GM15510 (cell line): ENCODE data around the gene XPNPEP2.

Experiments used
- POLR2A ChIP-seq: IDR thresholded peaks from 3 replicates; pipeline ENCODE4 v1.6.1; 2011; ENCODE audit warnings: borderline replicate concordance; ENCODE audit not compliant: insufficient read length; ENCODE audit errors: extremely low read depth

The XPNPEP2 gene

DNA sequence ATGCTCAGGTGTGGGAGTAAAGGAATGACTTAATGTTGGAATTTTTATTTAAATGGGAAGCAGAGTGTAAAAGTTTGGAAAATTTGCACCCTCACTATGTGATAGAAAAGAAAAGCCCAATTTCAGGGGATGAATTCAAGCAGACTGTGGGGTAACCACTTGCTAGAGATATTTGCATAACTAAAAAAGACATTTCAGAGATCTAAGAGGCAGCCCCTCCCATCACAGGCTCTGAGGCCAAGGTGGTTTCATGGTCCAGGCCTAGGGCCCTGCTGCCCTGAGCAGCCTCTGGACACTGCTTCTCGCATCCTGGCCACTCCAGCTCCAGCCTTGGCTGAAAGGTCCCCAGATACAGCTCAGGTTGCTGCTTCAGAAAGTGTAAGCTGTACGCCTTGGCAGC lies 5.9 kb upstream of the XPNPEP2 start:
- no peak for TF ChIP-seq POLR2A

DNA sequence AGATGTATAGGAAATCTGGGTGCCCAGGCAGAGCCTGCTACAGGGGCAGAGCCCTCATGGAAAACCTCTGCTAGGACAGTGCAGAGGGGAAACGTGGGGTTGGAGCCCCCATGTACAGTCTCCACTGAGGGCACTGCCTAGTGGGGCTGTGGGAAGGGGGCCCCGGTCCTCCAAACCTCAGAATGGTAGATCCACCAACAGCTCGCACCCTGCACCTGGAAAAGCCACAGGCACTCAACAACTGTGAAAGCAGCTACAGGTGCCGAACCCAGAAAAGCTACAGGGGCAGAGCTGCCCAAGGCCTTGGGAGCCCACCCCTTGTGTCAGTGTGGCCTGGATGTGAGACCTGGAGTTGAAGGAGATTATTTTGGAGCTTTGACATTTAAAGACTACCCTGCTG lies 5.4 kb upstream of the XPNPEP2 start:
- TF ChIP-seq POLR2A: no peak

DNA sequence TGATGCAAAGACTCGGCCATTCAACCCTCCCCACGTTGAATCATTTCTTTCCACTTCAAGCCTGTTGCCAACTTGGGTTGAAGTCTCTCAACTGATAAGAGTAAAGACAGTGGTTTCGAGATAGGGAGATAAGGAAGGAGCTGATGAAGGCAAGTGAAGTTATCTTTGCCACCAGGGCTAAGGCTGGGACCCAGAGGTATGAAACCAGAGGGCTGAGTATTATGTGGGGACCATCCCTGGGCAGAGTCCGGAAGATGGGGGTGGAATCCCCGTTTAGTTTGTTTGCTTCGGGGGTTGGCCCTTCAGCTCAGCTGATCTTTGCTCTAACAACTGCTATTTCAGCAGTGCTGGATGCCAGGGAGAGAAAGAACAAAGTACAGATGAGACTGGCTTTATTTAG lies 2.3 kb upstream of the XPNPEP2 start:
- TF ChIP-seq POLR2A: no peak

DNA sequence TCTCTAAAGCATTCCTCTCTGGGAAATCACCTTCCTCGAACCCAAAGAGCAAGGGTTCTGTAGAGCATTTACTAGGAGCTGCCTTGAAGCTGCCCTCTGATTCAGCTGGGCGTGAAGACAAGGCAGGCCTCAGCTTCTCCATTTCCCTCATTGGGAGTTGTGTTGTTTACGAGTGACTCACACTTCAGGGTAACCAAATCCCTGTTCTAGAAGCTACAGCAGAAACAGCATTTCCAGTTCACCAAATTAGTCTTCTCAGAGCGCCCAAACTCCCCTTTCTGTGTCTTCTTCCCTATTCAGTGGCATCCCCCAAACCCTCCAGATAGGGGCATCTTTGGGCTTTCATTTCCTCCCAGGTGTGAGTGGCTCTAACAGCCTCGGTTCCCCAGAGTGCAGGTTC lies 863 bp upstream of the XPNPEP2 start:
- no peak for TF ChIP-seq POLR2A

DNA sequence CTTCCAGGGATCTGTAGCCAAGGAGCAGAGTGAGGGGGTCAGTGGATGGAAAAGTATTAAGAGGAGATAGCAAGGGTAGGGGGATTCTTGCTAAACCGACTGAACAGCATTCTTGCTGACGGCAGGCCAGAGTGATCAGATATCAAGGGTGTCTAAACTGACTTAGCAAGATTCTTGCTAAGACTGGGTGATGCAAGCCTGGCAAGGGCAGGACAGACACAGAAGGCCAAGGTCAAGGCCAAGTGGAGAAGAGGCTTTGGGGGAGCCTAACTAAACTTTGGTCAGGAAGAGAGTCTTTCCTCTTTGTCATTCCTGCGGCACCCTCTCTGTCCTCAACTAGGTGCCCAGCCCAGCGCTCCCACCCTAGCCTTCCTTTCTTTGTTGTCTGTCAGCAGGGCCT lies 799 bp downstream of the XPNPEP2 start:
- TF ChIP-seq POLR2A: no peak

DNA sequence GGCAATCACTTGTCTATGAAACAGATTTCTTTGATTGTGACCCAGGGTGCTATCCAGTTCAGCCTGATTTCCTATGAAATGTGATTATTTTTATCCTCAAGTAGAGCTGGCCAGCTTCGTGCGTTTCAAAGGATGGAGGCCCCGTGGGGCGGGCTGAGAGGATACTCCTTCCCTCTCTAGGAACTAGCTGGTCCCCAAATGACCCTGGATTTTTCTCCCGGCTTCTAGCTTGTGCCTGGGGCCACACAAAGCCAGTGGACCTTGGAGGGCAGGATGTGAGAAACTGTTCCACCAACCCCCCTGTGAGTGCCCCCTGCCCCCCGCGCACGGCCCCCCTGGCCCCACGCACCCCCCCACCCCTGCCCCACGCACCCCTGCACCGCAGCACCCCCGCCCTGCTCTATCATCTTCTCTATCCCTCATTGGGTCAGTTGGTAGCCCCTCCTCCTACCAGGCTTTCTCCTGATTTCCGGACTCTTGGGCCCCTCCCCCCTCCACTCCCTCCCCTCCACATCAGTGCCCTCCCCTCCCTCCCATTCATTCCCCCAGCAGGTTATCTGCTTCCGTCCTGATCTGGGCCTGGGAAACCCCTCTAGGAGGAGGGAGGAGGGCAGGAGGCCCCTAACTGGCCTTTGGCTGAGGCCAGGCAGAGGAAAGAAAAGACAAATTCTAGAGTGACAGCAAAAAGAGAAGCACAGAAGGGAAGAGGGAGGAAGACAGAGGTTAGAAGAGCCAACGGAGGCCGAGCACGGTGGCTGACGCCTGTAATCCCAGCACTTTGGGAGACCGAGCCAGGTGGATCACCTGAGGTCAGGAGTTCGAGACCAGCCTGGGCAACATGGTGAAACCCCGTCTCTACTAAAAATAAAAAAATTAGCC lies 3.3 kb downstream of the XPNPEP2 start:
- TF ChIP-seq POLR2A: no peak

DNA sequence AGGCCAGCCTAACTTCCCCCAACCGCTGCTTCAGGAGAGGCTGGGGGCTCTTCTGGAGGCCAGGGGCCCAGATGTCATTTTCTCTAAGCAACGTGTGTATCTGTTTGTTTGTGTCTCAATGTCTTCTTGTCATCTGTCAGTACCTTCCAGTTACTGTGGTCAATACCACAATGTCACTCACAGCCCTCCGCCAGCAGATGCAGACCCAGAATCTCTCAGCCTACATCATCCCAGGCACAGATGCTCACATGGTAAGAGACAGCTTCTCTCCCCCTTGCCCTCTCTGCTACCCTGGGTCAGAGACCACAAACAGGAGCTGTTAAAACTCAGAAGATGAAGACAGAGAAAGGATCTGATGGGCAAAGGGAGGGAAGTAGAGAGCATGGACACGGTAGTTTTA lies 5.0 kb downstream of the XPNPEP2 start:
- no peak for TF ChIP-seq POLR2A

DNA sequence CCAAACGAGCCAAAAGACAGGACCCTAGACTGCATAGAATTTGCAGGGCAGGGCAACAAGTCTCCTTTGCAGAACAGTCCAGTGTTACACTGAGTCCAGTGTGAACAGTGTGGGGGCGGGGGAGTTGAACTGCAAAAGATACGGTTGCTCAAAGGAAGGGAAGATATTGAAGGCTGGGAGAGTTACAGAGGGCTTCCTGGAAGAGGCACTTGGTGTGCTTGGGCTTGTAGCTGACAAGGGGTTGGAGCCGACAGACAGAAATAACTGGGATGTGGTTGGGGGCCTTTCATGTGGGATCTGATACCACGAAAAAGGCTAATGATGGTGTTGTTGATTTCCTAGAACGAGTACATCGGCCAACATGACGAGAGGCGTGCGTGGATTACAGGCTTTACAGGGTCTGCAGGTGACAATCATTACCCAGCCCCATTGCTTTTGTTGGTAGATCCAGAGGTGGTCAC lies 6.1 kb downstream of the XPNPEP2 start:
- no peak for TF ChIP-seq POLR2A

DNA sequence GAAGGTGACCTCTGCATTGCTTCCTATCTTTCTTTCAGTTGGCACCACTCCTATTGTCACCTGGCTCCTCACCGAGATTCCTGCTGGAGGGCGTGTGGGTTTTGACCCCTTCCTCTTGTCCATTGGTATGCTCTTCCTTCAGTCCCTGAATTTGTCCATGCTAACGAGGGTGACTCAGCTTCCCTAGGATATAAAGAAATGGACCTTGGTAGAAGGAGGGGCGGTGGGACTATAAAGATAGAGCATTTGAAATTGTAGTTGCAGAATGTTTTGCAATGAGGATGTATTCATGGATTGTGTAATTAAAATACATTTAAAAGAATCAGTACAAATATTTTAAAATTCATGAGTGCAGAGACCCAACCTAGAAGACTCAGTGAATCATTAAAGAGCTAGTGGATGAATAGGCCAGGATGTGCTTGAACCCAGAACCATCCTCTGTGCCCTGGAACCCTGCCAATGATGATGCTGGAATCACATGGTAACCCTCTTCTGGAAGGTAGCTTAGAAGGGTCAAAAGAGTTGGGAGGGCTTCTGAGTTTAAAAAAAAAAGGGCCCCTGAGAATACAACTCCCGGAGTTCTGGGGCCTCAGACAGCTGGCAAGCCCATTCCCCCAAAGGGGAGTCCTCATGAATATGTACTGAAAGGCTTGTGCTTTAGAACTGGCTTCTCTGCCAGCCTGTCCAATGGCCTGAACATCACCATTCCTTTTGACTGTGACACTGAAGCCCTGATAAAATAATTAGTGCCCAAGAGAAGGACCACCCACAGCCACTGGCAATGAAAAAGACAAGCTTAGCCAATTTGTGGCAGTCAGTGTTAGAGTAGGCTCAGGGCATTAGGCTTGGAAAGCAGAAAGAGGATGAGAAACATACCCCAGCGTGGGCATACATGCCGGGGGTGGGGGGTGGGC lies 8.0 kb downstream of the XPNPEP2 start:
- TF ChIP-seq POLR2A: no peak

DNA sequence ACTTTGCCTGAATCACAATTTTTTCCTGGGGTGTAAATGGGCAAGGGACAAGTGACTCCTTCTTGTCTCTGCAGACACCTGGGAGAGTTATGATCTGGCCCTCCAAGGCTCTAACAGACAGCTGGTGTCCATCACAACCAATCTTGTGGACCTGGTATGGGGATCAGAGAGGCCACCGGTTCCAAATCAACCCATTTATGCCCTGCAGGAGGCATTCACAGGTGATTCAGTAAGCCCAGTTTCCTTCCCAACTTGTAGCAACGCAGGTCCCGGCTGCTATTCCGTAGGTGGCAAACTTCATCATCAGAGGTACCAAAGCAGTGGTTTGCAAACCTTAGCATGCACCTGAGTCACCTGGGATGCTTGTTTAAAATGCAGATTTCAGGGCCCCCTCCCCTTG lies 8.8 kb downstream of the XPNPEP2 start:
- no peak for TF ChIP-seq POLR2A

DNA sequence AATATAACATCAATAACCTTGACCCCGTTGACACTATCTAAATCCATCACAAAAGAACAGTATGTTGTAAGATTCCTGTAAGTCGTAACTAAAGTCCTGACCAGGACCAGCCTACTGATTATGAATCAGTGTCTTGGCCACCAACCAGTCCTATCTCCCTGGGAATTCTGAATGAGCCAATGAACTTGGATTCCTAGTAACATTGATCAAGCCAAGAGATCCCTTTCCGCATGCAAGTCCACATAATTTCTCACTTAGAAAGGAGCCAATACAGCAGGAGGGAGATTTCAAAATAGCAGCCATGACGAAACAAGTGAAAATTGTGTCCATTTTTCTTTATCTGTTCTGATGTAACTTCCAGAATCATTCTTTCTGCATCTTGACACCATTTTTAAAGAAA lies 9.5 kb downstream of the XPNPEP2 start:
- no peak for TF ChIP-seq POLR2A

DNA sequence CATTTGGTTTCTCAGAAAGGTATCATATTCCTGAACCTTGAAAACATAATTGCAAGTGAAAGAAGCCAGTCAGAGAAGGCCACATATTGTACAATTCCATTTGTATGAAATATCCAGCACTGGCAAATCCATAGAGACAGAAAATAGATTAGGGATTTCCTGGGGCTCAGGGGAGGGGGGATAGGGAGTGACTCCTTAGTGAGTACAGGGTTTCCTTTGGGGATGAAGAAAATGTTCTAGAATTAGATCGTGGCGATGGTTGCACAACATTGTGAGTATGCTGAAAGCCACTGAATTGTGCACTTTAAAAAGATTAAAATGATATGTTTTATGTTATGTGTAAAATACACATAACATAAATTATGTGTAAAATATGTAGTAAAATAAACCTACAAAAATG lies 10.3 kb downstream of the XPNPEP2 start:
- no peak for TF ChIP-seq POLR2A

DNA sequence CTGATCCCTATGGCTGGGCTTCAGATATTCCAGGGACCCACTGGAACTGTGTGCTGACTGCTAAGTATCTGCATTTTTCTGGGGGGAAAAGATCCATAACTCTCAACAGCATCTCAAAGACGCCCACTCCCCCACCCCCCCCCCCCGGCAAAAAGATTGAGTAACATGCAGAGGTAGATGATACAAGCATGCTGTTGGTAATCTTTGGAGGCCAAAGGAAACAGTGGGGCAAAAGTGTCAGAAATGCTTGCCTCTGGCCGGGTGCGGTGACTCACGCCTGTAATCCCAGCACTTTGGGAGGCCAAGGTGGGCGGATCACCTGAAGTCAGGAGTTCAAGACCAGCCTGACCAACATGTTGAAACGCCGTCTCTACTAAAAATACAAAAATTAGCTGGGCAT lies 12.2 kb downstream of the XPNPEP2 start:
- no peak for TF ChIP-seq POLR2A

DNA sequence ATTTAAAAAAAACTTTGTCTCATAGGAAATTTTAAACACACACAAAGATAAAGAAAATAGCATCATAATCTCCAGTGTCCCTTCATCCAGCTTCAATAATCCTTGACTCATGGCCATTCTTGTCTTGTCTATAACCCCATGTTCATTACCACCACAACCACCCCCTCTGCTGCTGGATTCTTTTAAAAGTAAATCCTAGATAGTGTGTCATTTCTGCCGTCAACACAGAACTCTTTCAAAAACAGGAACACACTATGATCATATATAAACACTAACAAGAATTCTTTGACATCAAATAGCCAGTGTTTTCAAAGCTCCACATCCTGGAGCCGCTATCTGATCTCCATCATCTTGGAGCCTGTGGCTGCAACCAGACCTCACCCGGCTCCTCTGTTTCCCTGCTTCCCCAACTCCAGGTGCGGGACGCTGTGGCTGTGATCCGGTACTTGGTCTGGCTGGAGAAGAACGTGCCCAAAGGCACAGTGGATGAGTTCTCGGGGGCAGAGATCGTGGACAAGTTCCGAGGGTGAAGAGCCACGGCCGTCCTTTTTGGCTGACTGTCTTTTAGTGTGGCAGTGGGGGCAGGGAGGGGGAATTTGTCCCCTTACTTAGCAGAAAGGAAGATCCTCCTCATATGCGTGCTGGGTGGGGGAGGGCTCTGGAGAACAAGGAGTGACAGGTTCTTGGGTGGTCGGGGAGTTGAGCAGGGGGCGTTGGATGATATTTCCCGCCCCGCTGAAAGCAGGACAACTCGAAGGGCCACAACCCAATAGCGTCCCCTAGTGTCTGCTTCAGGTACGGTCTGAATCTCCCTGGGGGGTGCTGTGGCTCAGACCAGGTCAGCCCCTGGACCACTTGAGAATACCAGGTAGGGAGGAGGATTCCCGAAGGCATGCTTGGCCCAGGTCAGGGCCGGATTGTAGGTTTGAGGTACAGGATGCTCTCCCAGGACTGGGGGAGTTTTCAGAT lies 15.6 kb downstream of the XPNPEP2 start:
- no peak for TF ChIP-seq POLR2A
